Neuron (in vitro differentiated cells): ENCODE data around the gene BPIFB1.

Experiments used
- H2AFZ ChIP-seq: one replicate; pipeline ENCODE4 v1.6.1; 2013; ENCODE audit warnings: low read depth, mild to moderate bottlenecking, inconsistent platforms, low read length, moderate library complexity
- H3K27me3 ChIP-seq: one replicate; pipeline ENCODE4 v1.6.1; 2013; ENCODE audit warnings: low read length; ENCODE audit not compliant: insufficient read depth
- H3K36me3 ChIP-seq: one replicate; pipeline ENCODE4 v1.6.1; 2013; ENCODE audit warnings: low read length; ENCODE audit not compliant: insufficient read depth
- H3K4me1 ChIP-seq: one replicate; pipeline ENCODE4 v1.6.1; 2013; ENCODE audit warnings: low read length; ENCODE audit not compliant: insufficient read depth
- H3K4me3 ChIP-seq: 2 replicates; pipeline ENCODE4 v1.5.1; 2013; ENCODE audit warnings: mild to moderate bottlenecking, low read length, moderate library complexity
- H3K9me3 ChIP-seq: one replicate; pipeline ENCODE4 v1.6.1; 2013; ENCODE audit warnings: low read length

The BPIFB1 gene

DNA sequence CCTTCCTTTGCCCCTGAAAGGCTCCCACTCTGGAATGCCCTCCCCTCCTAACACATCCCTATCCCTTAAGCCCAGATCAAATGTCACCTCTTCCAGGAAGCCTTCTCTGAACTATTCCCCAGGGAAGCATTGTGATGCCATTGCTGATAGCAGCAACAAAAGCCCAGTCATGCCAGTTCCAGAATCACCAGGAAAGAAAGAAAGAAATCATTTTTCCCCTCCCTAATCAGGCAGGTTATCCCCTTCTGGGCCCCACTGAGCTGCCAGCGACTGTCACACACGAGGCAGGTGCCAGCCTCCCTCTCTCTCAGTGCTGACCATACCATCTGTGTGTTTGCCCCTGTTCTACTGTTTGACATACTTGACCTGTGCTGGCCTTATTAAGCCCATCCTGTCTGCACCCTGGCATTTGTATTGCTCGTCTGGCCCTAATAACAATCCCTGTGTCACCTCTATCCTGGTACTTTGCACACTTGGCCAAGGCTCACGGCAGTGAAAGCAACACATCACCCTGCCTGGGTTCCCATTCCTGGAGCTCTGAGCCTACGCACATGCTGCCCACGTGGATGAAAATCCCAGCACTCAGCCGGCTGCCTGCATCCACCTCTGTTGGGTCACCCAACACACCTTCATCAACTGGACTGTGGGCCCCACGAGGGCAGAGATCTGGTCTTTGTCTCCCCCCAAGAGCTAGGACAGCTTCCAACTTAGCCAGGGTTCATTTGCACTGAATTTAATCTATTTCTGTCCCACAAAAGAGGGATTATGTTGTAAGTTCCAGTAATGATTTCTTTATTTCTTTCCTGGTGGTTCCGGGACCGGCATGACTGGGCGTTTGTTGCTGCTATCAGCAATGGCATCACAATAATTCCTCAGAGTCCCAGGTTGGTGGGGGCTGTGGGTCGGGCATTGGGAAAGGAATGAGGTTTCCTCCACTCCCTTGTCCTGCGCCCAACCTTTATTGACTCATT, 5.3 kb upstream of the BPIFB1 start:
- no peaks in the 10 kb centered on the region for H3K4me1 ChIP-seq

DNA sequence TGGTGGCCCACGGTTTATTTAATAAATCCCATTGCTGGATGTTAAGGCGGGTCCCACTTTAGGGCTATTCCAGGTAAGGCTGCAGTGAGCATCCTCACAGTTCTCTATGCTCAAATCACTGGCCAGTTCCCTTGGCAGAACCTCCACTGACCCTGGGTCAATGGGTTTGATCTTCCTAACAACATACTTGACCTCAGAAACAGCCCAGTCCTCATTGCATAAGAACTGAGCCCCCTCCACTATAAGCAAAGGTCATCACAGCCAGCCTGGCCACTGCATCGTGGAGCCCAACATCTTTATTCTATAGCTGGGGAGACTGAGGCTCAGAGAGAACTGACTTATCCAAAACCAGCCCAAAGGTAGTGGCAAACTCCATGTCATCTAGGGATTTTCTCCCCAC, 4.3 kb upstream of the BPIFB1 start:
- Histone ChIP-seq H3K27me3 (peaks cover 19% of the 10 kb centered on the region), H3K36me3 (no peaks in the 10 kb centered on the region), H3K9me3 (no peaks in the 10 kb centered on the region), H2AFZ (no peak overlapping the region), H3K4me1 (no peaks in the 10 kb centered on the region), H3K4me3 (no peak overlapping the region)

More for the DNA sequence above, 5.3 kb upstream of the BPIFB1 start:
- H3K9me3 ChIP-seq, result no peaks in the 10 kb centered on the region
- no peaks in the 10 kb centered on the region for H3K36me3 ChIP-seq
- H3K4me3 ChIP-seq, result no peak overlapping the region
- peaks cover 22% of the 10 kb centered on the region for H3K27me3 ChIP-seq
- H2AFZ ChIP-seq, result no peak overlapping the region

DNA sequence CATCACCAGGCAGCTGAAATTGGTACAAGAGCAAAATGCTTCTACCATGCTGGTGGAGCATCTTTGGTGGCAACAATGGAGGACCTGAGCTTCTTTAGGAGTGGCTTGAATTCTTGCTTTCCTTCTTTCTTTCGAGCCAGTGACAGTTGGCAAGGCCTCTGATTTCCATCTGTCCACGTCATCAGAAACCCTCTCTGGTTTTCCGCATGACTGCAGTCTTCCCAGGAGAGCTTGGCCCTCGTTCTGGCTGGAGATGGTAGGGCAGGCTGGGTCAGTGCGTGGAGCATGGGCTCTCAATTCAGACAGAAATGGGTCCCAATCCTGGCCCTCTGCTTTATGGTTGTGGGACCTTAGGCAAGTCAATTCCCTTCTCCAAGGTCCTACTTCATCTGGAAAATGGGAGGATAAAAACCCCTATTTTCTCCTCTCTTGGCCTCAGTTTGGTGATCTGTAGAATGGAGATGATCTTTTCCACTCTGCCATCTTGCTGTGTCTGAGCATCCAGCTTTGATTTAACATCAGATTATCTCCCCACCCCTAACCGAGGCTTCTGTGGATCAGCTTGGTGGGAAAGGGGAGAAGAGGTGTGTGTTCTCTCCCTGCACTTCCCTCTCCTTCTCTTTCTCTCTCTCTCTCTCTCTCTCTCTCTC, 3.6 kb upstream of the BPIFB1 start:
- H3K4me1 ChIP-seq, result no peaks in the 10 kb centered on the region
- peaks cover 17% of the 10 kb centered on the region for H3K27me3 ChIP-seq
- no peak overlapping the region for H3K4me3 ChIP-seq
- H3K9me3 ChIP-seq, result no peaks in the 10 kb centered on the region
- H2AFZ ChIP-seq, result no peak overlapping the region
- no peaks in the 10 kb centered on the region for H3K36me3 ChIP-seq

DNA sequence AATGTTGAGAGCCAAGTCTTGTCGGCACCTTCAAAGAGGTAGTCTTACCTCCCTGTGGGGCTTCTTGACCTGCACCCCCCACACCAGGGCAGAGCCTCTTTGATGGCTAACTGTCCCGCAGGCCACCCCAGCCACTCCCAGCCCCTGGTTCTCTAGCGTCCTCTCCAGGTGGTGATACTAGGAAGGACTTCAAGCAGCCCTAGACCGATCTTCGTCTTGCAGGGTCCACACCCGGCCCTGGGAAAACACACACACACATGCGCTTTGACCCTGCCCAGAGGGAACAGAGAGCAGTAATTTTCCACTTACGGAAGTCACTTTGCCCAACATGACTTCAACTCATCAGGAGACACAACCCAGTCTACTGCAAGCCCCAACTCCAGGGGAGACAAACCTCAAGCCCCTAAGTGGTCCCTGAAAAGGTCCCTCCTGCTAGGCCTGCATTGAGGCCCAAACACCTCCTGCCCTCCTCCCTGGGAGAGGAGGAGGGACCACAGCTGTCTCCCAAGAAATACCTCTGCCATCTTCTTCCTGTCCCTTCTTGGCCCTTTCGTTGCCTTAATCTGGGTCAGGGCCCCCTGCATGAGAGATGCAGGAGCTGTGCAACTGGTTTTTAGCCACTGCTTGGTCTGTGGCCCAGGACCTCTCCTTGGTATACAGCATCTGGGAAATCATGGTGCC, 2.9 kb upstream of the BPIFB1 start:
- no peaks in the 10 kb centered on the region for H3K9me3 ChIP-seq
- H3K27me3 ChIP-seq, result peaks cover 17% of the 10 kb centered on the region
- H3K4me1 ChIP-seq, result no peaks in the 10 kb centered on the region
- H3K36me3 ChIP-seq, result no peaks in the 10 kb centered on the region
- no peak overlapping the region for H2AFZ ChIP-seq
- H3K4me3 ChIP-seq, result no peak overlapping the region

DNA sequence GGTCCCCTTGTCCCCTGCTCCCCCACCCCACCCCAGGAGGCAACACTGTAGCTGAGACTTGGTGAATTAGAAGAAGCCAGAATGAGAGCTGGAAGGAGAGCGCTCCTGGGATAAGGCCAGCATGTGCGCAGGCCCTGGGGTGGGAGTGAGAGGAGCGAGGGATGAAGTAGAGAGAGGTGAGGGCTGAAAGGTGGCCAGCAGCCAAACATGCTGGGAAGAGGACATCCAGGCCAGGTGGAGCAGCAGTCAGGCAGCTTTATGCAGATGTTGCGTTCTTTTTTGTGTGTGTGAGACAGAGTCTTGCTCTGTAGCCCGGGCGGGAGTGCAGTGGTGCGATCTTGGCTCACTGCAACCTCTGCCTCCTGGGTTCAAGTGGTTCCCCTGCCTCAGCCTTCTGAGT, 2.2 kb upstream of the BPIFB1 start:
- Histone ChIP-seq H2AFZ (no peak overlapping the region), H3K4me1 (no peaks in the 10 kb centered on the region), H3K4me3 (no peak overlapping the region), H3K9me3 (no peaks in the 10 kb centered on the region), H3K27me3 (peaks cover 17% of the 10 kb centered on the region), H3K36me3 (no peaks in the 10 kb centered on the region)

DNA sequence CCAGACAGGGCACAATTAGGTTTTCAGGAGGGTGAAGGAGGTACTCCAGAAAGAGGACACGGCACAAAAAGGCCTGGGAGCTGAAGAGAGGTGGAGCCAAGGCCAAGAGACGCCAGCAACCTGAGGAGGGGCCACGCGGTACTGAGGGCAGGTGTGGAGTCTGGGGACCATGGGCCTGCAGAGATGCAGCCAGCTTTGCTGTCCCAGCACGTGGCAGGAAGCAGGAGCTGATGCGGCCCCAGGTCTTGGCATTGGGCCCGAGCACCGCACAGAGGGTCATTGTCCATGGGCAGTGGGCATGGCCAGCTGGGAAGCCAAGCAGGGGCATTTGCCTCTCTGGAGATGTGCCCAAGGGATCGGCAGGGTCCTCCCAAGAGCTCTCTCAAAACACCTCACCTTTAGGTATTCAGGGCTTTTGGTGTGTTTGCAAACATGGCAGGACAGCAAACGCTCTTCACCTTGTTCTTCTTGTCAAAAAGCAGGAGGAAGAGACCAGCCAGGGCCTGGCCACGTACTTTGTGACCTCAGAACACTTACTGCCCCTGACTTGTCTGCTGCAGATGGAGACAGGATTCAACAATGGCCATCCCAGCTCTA, 1.4 kb upstream of the BPIFB1 start:
- Histone ChIP-seq H3K9me3 (no peaks in the 10 kb centered on the region), H3K4me3 (no peak overlapping the region), H3K36me3 (no peaks in the 10 kb centered on the region), H3K4me1 (no peaks in the 10 kb centered on the region), H2AFZ (no peak overlapping the region), H3K27me3 (peaks cover 10% of the 10 kb centered on the region)

DNA sequence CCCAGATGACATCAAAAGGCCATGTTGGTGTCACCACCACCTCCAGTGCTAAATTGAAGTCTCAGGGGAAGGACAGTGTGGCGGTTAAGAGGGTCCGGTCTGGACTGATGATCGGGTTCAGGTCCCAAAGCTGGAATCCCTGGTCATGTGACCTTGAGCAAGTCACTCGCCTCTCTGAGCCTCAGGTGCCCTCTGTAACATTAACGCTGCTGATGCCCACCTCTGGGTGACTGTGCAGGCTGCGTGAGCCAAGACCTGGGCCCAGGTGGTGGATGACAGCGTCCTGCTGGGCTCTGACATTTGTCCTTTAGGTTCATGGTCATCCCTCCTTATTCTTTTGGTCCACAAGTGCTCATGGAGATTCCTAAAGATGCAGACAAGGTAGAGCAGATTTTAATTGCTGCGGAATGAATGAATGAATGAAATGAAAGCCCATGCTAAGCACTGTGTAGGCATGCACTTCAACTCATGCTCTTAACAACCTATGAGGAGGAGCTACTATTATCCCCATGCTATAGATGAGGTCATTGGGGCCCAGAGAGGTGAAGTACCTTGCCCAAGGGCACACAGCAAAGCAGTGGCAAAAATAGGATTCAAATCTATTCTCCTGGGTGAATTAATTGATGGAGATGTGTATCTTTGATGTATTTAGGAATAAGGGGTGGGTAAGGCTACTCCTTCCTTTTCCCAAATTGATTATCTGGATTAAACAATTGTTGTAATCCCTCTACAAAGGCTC, 649 bp upstream of the BPIFB1 start:
- Histone ChIP-seq H3K9me3 (no peaks in the 10 kb centered on the region), H3K27me3 (peaks cover 15% of the 10 kb centered on the region), H3K4me1 (no peaks in the 10 kb centered on the region), H3K4me3 (no peak overlapping the region), H2AFZ (no peak overlapping the region), H3K36me3 (no peaks in the 10 kb centered on the region)

DNA sequence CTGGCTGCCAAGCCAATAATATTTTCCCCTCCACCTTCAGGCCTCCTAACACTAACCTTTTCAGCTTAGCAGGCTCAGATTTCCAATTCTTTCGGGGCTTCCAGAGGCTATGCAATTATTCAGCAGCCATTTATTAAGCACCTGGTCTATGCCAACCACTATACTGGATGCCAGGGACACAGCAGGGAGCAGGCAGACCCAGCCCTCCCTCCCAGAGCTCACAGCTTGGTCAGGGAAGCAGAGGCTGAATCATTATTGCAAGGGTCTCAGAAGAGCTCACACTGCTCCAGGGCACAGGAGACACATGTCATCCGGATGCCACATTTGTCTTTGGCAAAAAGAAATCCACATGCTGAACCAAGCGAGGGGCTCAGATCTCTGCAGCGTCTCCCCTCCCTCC, 1.3 kb downstream of the BPIFB1 start:
- Histone ChIP-seq H3K4me3 (no peak overlapping the region), H3K9me3 (no peaks in the 10 kb centered on the region), H3K36me3 (no peaks in the 10 kb centered on the region), H3K4me1 (no peaks in the 10 kb centered on the region), H3K27me3 (peaks cover 15% of the 10 kb centered on the region), H2AFZ (no peak overlapping the region)

DNA sequence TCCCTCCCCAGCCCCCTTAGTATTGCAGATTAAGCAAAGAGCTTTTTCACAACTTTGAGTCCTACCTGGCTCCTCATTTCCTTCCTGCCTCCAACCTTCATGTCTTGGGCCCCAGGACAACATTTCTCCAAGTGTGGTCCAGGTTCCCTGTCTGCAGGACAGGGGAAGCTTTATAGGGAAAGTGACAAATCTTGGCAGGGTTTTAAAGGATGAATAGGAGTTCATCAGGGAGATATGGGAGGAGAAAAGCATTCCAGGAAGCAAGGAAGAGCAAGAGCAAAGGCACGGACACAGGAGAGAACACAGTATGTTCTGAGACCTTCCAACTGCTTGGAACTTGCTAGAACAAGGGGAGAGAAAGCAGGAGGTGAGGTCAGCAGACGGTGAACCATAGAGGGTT, 1.9 kb downstream of the BPIFB1 start:
- Histone ChIP-seq H3K4me3 (no peak overlapping the region), H3K36me3 (no peaks in the 10 kb centered on the region), H3K27me3 (peaks cover 9% of the 10 kb centered on the region), H3K4me1 (no peaks in the 10 kb centered on the region), H3K9me3 (no peaks in the 10 kb centered on the region), H2AFZ (no peak overlapping the region)

DNA sequence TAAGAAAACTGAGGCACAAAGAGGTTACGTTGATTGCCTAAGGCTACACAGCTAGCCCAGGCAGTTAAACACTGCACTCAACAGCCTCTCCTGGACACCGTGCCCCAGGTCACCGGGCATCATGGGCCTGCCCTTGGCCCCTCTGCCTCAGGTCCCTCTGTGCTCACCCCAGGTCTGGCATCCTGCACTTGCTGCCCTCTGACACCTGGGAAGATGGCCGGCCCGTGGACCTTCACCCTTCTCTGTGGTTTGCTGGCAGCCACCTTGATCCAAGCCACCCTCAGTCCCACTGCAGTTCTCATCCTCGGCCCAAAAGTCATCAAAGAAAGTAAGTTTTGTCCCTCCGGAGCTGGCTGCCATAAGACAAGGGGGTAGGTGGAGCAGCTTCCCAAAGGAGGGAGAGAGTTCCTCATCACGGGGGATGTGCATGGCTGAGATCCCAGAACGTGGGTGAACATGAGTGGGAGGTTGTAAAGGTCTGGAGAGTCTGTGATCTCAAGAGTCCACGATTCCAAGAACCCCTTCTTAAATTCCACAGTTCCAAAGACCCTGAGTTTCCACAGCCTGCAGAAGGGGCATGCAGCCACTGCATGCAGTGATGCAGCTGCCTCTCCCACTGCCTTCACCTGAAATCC, 3.0 kb downstream of the BPIFB1 start:
- Histone ChIP-seq H3K4me1 (no peaks in the 10 kb centered on the region), H3K36me3 (no peaks in the 10 kb centered on the region), H2AFZ (no peak overlapping the region), H3K27me3 (peaks cover 7% of the 10 kb centered on the region), H3K4me3 (no peak overlapping the region), H3K9me3 (no peaks in the 10 kb centered on the region)

DNA sequence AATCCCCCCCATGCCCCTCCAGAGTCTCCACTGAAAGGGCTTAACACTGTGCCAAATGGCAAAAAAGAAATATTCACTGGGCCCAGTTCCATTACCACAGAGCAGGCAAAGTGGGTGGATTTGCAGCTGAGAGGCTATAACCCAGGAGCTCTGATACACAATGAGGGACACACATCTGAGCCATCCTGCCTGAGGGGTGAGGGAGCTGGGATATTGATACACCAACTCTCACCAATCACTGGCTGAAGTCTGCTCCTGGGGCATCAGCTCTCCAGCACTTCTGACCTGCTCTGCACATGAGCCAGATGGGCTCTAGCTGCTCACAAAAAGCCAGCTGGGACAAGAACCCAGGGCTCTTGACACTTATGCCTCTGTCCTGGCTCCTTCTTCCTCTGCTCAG, 4.9 kb downstream of the BPIFB1 start:
- Histone ChIP-seq H3K36me3 (no peaks in the 10 kb centered on the region), H3K4me3 (no peak overlapping the region), H2AFZ (no peak overlapping the region), H3K27me3 (peaks cover 7% of the 10 kb centered on the region), H3K4me1 (no peaks in the 10 kb centered on the region), H3K9me3 (no peaks in the 10 kb centered on the region)

DNA sequence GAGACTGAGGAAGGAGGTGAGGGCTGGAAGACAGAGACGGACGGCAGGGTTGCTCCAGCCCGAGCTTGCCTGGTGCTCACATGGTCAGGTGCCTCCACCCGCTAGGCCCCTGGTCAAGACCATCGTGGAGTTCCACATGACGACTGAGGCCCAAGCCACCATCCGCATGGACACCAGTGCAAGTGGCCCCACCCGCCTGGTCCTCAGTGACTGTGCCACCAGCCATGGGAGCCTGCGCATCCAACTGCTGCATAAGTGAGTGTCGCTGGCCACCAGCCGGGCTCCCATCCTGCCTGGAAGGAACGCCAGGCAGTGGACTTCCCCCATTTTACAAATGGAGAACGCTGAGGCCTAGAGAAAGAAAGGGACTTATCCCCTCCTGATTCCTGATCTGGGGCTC, 7.8 kb downstream of the BPIFB1 start:
- no peaks in the 10 kb centered on the region for H3K9me3 ChIP-seq
- H2AFZ ChIP-seq, result no peak overlapping the region
- no peaks in the 10 kb centered on the region for H3K36me3 ChIP-seq
- H3K4me3 ChIP-seq, result no peak overlapping the region
- peaks cover 7% of the 10 kb centered on the region for H3K27me3 ChIP-seq
- no peaks in the 10 kb centered on the region for H3K4me1 ChIP-seq
